Superior temporal gyrus (tissue), 1 donor: ENCODE measurements around the gene PTPRT.
A peak's percentile ranks its signal among the peaks of the same experiment; 100 is the strongest.
"Not testable (repeated sequence)": the region's sequence is repeated elsewhere in the genome, so short reads cannot be mapped to it uniquely, and the experiment has no call there.

Source experiments
- DNase-seq: peaks from one replicate; pipeline ENCODE4 v3.0.0-alpha.2; 2016; ENCODE audit errors: extremely low spot score

PTPRT gene

GRCh38 chr20:42295592-42295991, 894.1 kb downstream of the PTPRT start:
- no peak for DNase-seq

- DNase-seq: no peak
Measured at GRCh38 chr20:42294976-42295375, 894.7 kb downstream of the PTPRT start.

- peak; percentile 86 for DNase-seq
Measured at GRCh38 chr20:42281801-42282200, 907.9 kb downstream of the PTPRT start.

- DNase-seq: peak; percentile 65
Measured at GRCh38 chr20:42276718-42277602, 912.7 kb downstream of the PTPRT start.

- no peak for DNase-seq
Measured at GRCh38 chr20:42274986-42275385, 914.7 kb downstream of the PTPRT start.

- no peak for DNase-seq
Measured at GRCh38 chr20:42272516-42272915, 917.2 kb downstream of the PTPRT start.

- DNase-seq: no peak
Measured at GRCh38 chr20:42270539-42270938, 919.2 kb downstream of the PTPRT start.

GRCh38 chr20:42267793-42268384, 921.8 kb downstream of the PTPRT start:
- DNase-seq: no peak

GRCh38 chr20:42261766-42262270, 927.9 kb downstream of the PTPRT start:
- no peak for DNase-seq

GRCh38 chr20:42260184-42260583, 929.5 kb downstream of the PTPRT start:
- DNase-seq: no peak

- DNase-seq: no peak
Measured at GRCh38 chr20:42259389-42259788, 930.3 kb downstream of the PTPRT start.

- DNase-seq: no peak
Measured at GRCh38 chr20:42258564-42259302, 931.0 kb downstream of the PTPRT start.

GRCh38 chr20:42255821-42256220, 933.9 kb downstream of the PTPRT start:
- DNase-seq: peak; percentile 51

GRCh38 chr20:42254673-42255072, 935.0 kb downstream of the PTPRT start:
- DNase-seq: no peak

GRCh38 chr20:42252116-42252515, 937.6 kb downstream of the PTPRT start:
- DNase-seq: no peak

- DNase-seq: no peak
Measured at GRCh38 chr20:42218621-42219374, 970.9 kb downstream of the PTPRT start.

GRCh38 chr20:42214074-42214473, 975.6 kb downstream of the PTPRT start:
- DNase-seq: no peak

- no peak for DNase-seq
Measured at GRCh38 chr20:42212391-42212790, 977.3 kb downstream of the PTPRT start.

- not testable (repeated sequence) for DNase-seq
Measured at GRCh38 chr20:42206557-42206956, 983.1 kb downstream of the PTPRT start.

GRCh38 chr20:42204109-42204660, 985.5 kb downstream of the PTPRT start:
- peak; percentile 79 for DNase-seq

- DNase-seq: no peak
Measured at GRCh38 chr20:42197599-42197998, 992.1 kb downstream of the PTPRT start.
